BJ (cell line): Measurements from ENCODE around the gene RGL3. TPM values are rescaled to one million over a fixed set of nuclear protein-coding genes. Genes with fewer than 3 reads are reported as not detected.
"Not testable (repeated sequence)": the region's sequence is repeated elsewhere in the genome, so short reads cannot be mapped to it uniquely, and the experiment has no call there.

Experiments
- CTCF ChIA-PET: fragments of 350-600 bp; formaldehyde crosslinking; extraction: SDS; loops from one replicate; lab custom pipeline; 2021; ENCODE audit warnings: antibody characterized with exemption, inconsistent platforms; lab: Yijun Ruan, JAX
- POLR2A ChIA-PET: fragments of 300-600 bp; sonication (Branson Sonifier 250); formaldehyde crosslinking; extraction: SDS; loops from one replicate; lab custom pipeline; 2021; ENCODE audit warnings: antibody characterized with exemption; lab: Charles Lee
- DNase-seq: peaks from one replicate; pipeline ENCODE4 v3.0.0-alpha.2; 2011; ENCODE audit warnings: low read depth
- H3K27me3 ChIP-seq: 2 replicates; pipeline ENCODE4 v1.6.0; 2011; ENCODE audit warnings: low read length; ENCODE audit not compliant: control insufficient read depth, insufficient read depth
- H3K36me3 ChIP-seq: 2 replicates; pipeline ENCODE4 v1.5.1; 2011; ENCODE audit warnings: low read length; ENCODE audit not compliant: control insufficient read depth, insufficient read depth
- H3K4me3 ChIP-seq: 2 replicates; pipeline ENCODE4 v1.5.1; 2011; ENCODE audit warnings: low read depth, mild to moderate bottlenecking, control low read depth, low read length
- polyA plus RNA-seq: library from polyadenylated mRNA; depleted of rRNA; stranded (reverse); fragments of >200 nt; gene quantifications from 2 replicates; pipeline ENCODE4 v1.2.3, GENCODE V29; 2011
- TF ChIP-seq, protein P1 (sequence below): IDR thresholded peaks from 2 replicates; pipeline ENCODE4 v1.5.1; 2011; ENCODE audit warnings: low read depth, mild to moderate bottlenecking, control low read depth, inconsistent platforms, low read length, moderate library complexity; ENCODE audit not compliant: insufficient read depth

The RGL3 gene
- polyA plus RNA-seq, 1 experiment: 2.3 TPM

- no peak overlapping the region for H3K4me3 ChIP-seq
- no peak for DNase-seq
- no peaks in the 10 kb centered on the region for H3K36me3 ChIP-seq
- ChIA-PET POLR2A (no interaction called here), CTCF (interaction anchor here (2.3 kb wide), 1 partner anchor 26 kb away, joined by 8 read pairs; no protein-coding TSS in a partner anchor)
- TF ChIP-seq, protein P1, sequence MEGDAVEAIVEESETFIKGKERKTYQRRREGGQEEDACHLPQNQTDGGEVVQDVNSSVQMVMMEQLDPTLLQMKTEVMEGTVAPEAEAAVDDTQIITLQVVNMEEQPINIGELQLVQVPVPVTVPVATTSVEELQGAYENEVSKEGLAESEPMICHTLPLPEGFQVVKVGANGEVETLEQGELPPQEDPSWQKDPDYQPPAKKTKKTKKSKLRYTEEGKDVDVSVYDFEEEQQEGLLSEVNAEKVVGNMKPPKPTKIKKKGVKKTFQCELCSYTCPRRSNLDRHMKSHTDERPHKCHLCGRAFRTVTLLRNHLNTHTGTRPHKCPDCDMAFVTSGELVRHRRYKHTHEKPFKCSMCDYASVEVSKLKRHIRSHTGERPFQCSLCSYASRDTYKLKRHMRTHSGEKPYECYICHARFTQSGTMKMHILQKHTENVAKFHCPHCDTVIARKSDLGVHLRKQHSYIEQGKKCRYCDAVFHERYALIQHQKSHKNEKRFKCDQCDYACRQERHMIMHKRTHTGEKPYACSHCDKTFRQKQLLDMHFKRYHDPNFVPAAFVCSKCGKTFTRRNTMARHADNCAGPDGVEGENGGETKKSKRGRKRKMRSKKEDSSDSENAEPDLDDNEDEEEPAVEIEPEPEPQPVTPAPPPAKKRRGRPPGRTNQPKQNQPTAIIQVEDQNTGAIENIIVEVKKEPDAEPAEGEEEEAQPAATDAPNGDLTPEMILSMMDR: no peak
- H3K27me3 ChIP-seq: no peaks in the 10 kb centered on the region
Measured at GRCh38 chr19:11457115-11457514, 38.0 kb upstream of the RGL3 start.

GRCh38 chr19:11456659-11457058, 37.5 kb upstream of the RGL3 start:
- CTCF ChIA-PET: interaction anchor here (2.3 kb wide), 1 partner anchor 26 kb away, joined by 8 read pairs; no protein-coding TSS in a partner anchor
- H3K27me3 ChIP-seq: no peaks in the 10 kb centered on the region
- POLR2A ChIA-PET: no interaction called here
- H3K36me3 ChIP-seq: no peaks in the 10 kb centered on the region
- no peak for DNase-seq
- TF ChIP-seq, protein P1: no peak
- no peak overlapping the region for H3K4me3 ChIP-seq

DNA sequence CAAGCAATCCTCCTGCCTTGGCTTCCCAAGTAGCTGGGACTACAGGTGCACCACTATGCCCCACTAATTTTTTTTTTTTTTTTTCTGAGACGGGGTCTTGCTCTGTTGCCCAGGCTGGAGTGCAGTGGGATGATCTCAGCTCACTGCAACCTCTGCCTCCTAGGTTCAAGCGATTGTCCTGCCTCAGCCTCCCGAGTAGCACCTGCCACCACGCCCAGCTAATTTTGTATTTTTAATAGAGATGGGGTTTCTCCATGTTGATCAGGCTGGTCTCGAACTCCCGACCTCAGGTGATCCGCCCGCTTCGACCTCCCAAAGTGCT, 36.1 kb upstream of the RGL3 start:
- DNase-seq, H3K27me3 ChIP-seq, H3K36me3 ChIP-seq, POLR2A ChIA-PET, H3K4me3 ChIP-seq: not testable (repeated sequence)
- CTCF ChIA-PET: interaction anchor here (1.0 to 1.1 kb wide), 2 partner anchors 9 to 27 kb away, joined by 3 read pairs; no protein-coding TSS in a partner anchor

GRCh38 chr19:11453468-11454341, 34.6 kb upstream of the RGL3 start:
- POLR2A ChIA-PET: no interaction called here
- Histone ChIP-seq H3K27me3 (no peaks in the 10 kb centered on the region), H3K4me3 (no peak overlapping the region), H3K36me3 (peaks cover 5% of the 10 kb centered on the region)
- CTCF ChIA-PET: no interaction called here
- no peak for DNase-seq
- TF ChIP-seq, protein P1: peak; percentile 46

GRCh38 chr19:11452620-11453310, 33.7 kb upstream of the RGL3 start:
- no peaks in the 10 kb centered on the region for H3K27me3 ChIP-seq
- CTCF ChIA-PET: interaction anchor here (0.6 to 1.4 kb wide), 5 partner anchors 15 to 159 kb away, joined by 3 to 5 read pairs (median 3); partner anchors contain the start of gene PRKCSH
- H3K36me3 ChIP-seq: peaks cover 10% of the 10 kb centered on the region
- TF ChIP-seq, protein P1: 0 out of 2 replicates have a peak, but pooled peaks have one; percentile 14
- no peak for DNase-seq
- H3K4me3 ChIP-seq: no peak overlapping the region
- POLR2A ChIA-PET: no interaction called here
